Skin of body (tissue), 2 donors: ENCODE data around the gene SH3RF3. TPM values are rescaled to one million over a fixed set of nuclear protein-coding genes. Genes with fewer than 3 reads are reported as not detected.
A peak's percentile ranks its signal among the peaks of the same experiment; 100 is the strongest.

ENCODE experiments used
- DNase-seq: peaks from one replicate; lab custom pipeline; 2025; lab: John Stamatoyannopoulos, UW
- total RNA-seq: library from RNA; depleted of rRNA; stranded (reverse); fragments of >200 nt; gene quantifications from one replicate; pipeline ENCODE4 v1.2.3, GENCODE V29; 2014

Gene SH3RF3
- total RNA-seq, 1 donor from 2014 or later = 3.8 TPM

- no peak for DNase-seq
Measured at GRCh38 chr2:109371481-109372170, 242.6 kb downstream of the SH3RF3 start.

DNA sequence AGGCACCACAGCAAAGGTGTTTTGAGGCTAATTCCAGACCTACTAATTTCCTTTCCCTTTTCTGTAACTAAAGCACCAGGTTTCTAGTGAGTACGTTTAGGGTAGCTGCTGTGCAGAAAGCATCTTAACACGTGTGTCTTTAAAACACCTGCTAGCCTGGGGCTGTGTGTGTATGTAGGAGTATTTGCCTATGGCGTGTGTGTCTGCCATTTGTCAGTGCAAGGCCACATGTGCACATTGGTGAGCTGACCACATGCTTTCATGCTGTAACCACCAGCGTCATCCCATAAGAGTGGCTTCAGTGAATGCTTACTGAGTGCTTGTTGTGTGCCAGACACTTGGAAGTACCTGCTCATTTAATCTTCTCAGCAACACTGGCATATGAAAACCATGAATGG lies 243.2 kb downstream of the SH3RF3 start:
- no peak for DNase-seq

DNA sequence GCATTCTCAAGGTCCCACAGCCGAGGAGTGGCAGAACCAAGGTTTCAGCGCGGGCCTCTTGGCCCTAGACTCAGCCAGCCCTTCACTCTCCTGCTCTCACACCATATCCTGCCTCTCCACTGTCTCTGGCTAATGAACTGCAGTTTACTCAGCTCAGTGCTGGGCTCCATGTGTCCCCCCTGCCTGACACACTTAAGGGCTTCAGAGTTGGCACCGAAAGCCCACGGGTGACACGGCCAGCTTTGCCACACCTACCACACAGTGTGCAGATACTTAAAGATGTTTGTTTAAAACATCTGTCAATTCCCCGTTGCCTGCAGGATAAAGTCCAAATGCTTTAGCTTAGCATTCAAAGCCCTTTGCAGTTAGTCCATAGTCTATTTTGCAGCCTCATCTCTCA lies 243.6 kb downstream of the SH3RF3 start:
- no peak for DNase-seq

GRCh38 chr2:109373791-109374547 lies 245.0 kb downstream of the SH3RF3 start:
- DNase-seq = no peak

DNA sequence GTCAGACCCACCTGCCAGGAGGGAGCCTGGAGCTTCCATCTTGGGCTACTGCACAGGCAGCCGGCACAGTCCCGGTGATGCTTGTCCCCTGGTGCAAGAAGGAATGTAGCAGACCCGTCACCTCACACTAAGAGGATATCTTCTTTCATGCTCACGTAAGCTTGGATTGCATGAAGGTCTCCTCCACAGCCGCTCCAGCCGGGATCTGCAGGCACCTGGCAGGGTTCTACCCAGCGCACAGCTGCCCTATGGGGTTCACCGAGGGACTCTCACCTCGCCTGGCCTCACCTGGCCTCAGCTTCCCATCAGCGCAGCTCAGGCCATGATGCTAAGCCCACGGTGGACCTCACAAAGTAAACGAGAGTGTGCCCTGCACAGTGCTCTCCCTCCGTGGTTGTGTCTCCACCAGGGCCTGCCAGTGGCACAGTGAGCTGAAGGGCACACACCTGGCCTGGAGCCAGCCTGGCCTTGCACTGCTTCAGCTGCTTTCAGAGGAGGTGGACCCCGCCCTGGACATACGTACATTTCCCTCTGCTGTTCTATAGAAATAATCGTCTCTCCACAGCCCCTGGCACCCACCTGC lies 245.6 kb downstream of the SH3RF3 start:
- DNase-seq = no peak

DNA sequence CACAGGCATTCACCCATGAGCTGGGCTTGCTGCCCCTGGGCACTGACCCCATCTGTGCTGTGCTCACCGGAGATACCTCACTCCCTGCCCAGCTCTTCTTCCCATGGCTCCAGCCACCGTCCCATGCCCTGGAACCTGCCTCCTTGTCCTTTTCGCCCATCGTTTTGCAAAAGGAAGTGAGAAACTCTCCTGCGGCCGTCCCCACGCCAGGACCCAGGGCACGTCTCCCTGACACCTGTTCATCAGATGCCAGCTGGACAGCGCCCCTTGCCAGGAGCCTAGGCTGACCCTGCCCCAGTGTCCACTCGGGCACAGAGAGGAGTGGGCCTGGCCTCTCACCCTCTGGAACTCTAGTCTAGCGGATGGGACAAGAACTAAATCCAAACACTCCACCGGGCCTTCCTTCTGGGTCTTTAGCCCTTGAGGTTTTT lies 246.1 kb downstream of the SH3RF3 start:
- no peak for DNase-seq

DNA sequence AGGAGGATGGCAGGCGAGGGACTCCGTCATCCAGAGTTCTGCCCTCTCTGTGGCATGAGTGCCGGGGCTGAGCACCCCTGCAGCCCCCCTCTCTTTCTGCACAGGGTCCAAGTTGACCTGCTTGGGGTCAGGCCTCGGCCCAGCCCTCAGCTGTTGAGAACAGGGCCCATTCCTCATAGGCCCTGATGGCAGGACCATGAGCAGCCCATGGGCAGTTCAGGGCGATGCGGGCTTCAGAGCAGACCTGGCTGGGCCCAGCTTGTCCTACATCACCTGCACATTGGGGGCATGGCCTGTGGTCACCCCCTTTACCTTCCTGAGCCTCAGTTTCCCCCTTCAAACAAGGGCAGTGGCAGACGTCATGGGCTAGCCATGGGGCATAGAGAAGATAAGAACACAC lies 246.7 kb downstream of the SH3RF3 start:
- DNase-seq = no peak

DNA sequence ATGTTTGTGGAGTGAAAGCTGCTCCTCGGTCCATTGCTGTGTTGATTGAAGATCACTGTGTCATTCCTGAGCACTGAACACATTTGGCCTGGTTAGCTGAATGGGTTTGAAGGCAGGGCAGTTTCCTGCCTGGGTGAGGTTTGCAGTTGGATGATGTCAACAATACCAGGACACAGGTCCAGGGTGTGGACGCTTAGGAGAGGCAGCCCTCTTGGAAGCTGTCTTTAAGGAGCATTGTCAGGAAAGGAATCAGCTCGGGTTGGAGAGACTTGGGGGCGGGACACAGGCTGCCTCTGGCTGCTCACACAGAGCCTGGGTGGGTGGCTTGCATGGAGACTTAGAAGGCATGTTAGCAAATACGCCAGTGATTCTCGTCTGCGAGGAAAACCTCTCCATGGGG lies 247.1 kb downstream of the SH3RF3 start:
- DNase-seq = no peak

GRCh38 chr2:109376796-109377495 lies 247.9 kb downstream of the SH3RF3 start:
- no peak for DNase-seq

- no peak for DNase-seq
Measured at GRCh38 chr2:109377976-109378375, 249.0 kb downstream of the SH3RF3 start.

- no peak for DNase-seq
Measured at GRCh38 chr2:109378682-109379081, 249.7 kb downstream of the SH3RF3 start.

GRCh38 chr2:109379507-109379906 lies 250.5 kb downstream of the SH3RF3 start:
- DNase-seq = no peak

DNA sequence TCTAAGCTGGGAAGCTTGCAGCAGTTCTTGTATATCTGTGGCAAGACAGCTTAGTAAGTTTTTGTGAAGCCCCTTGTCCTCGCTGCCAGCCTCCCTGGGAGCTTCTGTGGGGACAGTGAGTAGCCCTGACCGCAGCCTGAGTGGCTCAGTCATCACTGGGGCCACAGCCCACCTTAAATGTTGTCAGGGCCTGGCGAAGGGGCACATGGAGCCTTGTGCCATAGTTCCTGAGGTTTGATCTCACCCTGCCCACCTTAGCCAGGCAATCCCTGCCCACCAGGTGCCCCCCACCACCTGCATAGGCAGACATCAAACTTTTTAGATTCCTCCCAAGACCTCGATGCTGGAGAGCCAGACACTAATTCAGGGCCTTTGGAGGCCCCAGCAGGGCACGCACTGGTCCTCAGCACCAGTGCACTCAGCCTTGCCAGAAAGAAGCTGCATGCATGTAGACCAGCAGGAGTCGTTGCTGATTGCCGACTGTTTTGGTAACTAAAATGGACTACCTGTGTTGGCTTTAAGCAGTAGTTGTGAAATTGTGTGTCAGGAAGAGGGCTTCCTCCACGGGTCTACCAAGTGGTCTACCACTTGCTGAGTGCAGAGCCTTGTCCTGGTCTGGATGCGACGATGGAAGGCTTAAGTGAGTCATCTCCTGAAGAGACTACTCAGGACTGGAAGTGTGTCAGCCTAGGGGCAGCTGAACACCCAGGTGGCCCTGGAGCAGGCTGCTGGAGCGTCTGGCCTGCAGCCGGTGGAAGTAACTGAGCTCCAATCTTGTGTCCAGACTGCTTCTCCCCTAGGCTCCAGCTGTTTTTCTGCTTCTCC lies 251.7 kb downstream of the SH3RF3 start:
- DNase-seq = no peak

DNA sequence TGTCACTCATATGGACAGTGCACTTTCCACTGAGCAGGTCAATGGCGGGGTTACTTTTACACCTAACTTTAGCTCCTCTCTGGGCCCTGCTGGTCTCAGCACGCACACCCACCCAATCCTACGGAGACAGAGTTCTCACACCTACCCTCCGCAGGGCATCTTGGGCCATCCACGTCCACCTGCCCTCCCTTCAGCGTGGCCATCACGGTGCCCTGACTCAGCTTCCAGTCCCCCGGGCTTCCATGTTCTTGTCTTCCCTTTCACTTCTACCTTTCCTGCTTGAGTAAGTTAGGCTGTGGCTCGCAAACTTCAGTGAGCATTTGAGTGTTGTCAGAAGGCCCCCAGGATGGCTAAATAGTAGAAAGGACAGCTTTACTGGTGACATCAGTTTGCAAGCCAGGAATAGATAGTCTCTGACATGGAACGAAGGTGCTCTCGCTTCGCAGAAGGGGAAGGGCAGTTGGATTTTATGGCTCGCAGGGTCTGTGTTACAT lies 252.4 kb downstream of the SH3RF3 start:
- no peak for DNase-seq

- DNase-seq = peak; percentile 8
Measured at GRCh38 chr2:109382226-109382895, 253.4 kb downstream of the SH3RF3 start.

- peak; percentile 58 for DNase-seq
Measured at GRCh38 chr2:109382951-109383350, 253.9 kb downstream of the SH3RF3 start.

DNA sequence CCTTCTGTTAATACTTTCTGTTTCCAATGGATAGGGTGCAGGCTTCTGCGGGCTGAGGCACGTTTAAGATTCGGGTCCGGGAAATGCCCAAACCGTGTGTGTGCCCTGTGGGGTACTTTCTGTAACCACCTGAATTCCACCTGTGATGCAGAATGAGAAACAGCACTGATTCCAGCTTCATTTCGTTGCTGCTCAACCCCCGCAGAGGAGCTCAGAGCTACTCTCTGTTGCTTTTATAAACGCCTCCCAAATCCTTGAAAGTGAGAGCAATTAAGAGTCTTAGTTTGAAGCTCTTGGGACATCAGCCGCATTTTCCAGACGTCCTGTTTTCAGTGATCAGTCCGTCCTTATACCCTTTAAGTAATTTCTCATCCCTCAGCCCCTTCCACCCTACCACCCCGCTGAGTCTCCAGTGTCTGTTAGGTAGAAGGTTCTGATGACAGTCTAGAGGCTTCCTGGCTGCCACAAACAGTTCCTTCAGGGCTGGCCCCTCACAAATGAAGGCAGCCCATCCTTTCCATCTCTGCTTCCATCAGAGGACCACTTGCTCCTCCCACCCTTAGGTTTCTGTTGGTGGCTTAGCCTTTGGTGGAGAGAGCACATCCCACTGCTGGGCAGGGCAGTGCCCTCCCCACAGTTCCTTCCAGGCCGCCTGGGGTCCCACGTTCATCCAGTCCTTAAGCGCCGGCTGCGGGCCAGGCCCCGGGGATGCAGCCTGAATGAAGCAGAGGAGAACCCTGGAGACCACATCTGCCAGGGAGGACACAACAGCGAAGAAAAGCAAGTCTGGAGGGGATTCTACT lies 254.7 kb downstream of the SH3RF3 start:
- DNase-seq = no peak

DNA sequence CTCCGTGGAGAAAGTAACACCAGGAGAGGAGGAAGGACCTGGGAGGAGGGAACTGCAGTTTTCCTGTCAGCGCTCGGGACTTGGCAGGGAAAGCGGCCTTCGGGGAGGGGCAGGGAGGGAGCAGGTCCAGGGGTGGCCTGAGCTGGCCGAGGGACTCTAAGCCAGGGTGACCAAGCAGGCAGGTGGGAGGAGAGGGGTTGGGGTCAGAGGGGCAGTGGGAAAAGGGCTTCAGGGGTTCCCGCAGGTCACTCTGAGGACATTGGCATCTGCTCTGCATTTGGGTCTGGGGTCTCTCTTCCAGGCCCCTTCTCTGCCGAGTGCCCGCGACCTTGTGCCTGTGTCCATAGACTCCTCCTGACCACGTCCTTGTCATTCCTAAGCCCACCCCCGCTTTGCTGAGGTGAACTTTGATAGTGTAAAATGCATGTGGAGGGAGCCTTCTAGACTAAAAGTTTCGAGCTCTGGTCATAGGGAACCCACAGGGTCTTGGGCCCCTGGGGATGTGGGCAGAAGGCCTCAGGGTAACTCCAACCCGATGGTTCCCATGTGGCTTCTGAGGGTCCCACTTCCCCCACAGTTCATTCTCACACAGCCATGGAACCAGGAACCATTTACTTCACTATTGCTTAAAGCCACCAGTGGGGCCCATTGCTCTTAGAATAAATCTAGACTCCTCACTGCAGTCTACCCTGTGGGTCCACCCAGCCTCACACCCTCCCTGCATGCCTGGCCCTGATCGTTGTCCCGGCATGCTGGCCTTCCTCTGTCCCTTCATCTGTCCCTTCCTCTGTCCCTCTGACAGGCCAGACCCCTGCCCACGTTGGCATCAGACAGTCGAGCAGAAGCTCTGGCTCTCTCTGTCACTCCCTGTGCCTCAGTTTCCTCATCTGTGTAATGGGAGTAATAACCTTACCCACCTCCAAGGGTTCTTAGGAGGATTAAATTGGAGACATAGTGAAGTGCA lies 255.6 kb downstream of the SH3RF3 start:
- no peak for DNase-seq
